HuH-7.5 (cell line): ENCODE measurements around the gene GIPC3.
"Not testable (repeated sequence)": the region's sequence is repeated elsewhere in the genome, so short reads cannot be mapped to it uniquely, and the experiment has no call there.

Source experiments
- DNase-seq: peaks from one replicate; pipeline ENCODE4 v3.0.0; 2011; ENCODE audit warnings: low spot score

The GIPC3 gene

GRCh38 chr19:3618811-3619630, 33.7 kb downstream of the GIPC3 start:
- no peak for DNase-seq

GRCh38 chr19:3619631-3620012, 34.3 kb downstream of the GIPC3 start:
- DNase-seq: no peak

GRCh38 chr19:3620145-3620816, 35.0 kb downstream of the GIPC3 start:
- DNase-seq: no peak

GRCh38 chr19:3620817-3621547, 35.7 kb downstream of the GIPC3 start:
- no peak for DNase-seq

GRCh38 chr19:3621689-3622088, 36.4 kb downstream of the GIPC3 start:
- no peak for DNase-seq

GRCh38 chr19:3622224-3622623, 36.9 kb downstream of the GIPC3 start:
- no peak for DNase-seq

GRCh38 chr19:3623716-3624115, 38.4 kb downstream of the GIPC3 start:
- DNase-seq: no peak

GRCh38 chr19:3625996-3626472, 40.8 kb downstream of the GIPC3 start:
- DNase-seq: no peak

- peak; percentile 100 for DNase-seq
Measured at GRCh38 chr19:3626473-3627350, 41.4 kb downstream of the GIPC3 start, which contains the start of gene CACTIN. CACTIN (minus strand) TSS chr19:3626790; CDS start chr19:3626762, 28 bp downstream.

- DNase-seq: no peak
Measured at GRCh38 chr19:3627351-3627723, 42.1 kb downstream of the GIPC3 start.

GRCh38 chr19:3628766-3629165, 43.5 kb downstream of the GIPC3 start:
- not testable (repeated sequence) for DNase-seq

- no peak for DNase-seq
Measured at GRCh38 chr19:3631053-3631861, 46.0 kb downstream of the GIPC3 start.

- no peak for DNase-seq
Measured at GRCh38 chr19:3632098-3632497, 46.8 kb downstream of the GIPC3 start.

GRCh38 chr19:3632739-3633558, 47.7 kb downstream of the GIPC3 start:
- no peak for DNase-seq

GRCh38 chr19:3633559-3633988, 48.3 kb downstream of the GIPC3 start:
- no peak for DNase-seq

- DNase-seq: no peak
Measured at GRCh38 chr19:3634496-3635045, 49.3 kb downstream of the GIPC3 start.

GRCh38 chr19:3636506-3636905, 51.2 kb downstream of the GIPC3 start:
- no peak for DNase-seq

- no peak for DNase-seq
Measured at GRCh38 chr19:3636962-3637361, 51.7 kb downstream of the GIPC3 start.

- DNase-seq: no peak
Measured at GRCh38 chr19:3637621-3638020, 52.3 kb downstream of the GIPC3 start.
